ENCODE data around the gene GSPT1. TPM values are rescaled to one million over a fixed set of nuclear protein-coding genes. Genes with fewer than 3 reads are reported as not detected.

The GSPT1 gene
- total and polyA plus RNA-seq, 9 of the 15 experiments (the other 6 are each of a cell fraction or from before 2014, with no cell fraction given): 63.8 to 269 (median 148) TPM

DNA sequence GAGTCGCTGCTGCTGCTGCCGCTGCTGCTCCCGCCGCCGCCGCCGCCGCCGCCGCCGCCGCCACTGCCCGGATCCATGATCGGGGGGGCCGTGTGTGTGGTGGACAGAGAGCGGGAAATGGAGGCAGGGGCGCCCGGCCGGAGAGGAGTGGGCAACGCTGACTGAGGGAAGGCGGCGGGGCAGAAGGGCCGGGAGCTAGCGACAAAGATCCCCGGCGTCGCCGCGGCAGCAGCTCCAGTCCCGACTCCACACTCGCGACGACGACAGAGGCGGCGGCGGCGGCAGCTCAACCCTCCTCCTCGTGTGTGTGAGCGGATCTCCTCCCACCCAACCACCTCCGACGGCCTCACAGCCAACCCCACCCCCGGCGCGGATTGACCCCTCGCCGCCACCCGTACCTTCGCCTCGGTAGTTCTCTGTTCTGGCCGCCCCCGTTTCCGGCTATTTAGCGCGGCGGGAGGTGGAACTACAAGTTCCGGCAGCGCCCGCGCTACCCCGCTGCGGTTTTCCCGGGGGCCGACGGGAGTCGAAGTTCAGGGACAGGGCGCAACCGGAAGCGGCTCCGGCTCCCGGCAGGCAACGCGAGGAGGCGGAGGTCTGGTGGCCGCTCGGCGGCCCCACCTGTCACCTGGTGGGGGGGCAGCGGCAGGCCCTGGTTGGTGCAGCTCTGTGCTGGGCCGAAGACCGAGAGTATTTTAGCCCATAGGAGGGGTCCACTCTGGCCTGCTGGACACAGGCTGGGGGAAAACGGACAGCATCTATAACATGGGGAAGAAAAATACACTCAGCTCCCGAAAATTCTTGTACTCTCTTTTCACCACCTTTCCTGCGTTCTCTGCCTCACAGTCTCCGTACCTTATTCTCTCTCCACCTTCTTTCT is at the start of gene GSPT1 (continued):
- TF ChIP-seq, protein P1, sequence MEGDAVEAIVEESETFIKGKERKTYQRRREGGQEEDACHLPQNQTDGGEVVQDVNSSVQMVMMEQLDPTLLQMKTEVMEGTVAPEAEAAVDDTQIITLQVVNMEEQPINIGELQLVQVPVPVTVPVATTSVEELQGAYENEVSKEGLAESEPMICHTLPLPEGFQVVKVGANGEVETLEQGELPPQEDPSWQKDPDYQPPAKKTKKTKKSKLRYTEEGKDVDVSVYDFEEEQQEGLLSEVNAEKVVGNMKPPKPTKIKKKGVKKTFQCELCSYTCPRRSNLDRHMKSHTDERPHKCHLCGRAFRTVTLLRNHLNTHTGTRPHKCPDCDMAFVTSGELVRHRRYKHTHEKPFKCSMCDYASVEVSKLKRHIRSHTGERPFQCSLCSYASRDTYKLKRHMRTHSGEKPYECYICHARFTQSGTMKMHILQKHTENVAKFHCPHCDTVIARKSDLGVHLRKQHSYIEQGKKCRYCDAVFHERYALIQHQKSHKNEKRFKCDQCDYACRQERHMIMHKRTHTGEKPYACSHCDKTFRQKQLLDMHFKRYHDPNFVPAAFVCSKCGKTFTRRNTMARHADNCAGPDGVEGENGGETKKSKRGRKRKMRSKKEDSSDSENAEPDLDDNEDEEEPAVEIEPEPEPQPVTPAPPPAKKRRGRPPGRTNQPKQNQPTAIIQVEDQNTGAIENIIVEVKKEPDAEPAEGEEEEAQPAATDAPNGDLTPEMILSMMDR (IDR thresholded peaks at IDR 0.05 in 2 of 3, conservative IDR thresholded peaks at IDR 0.05 in 1 of 3; ENCODE audit: insufficient read depth in 2 of 3, low read depth in 1 of 3, low read length in 3 of 3): peak in 2 of 3 experiments; percentile 26 to 29; a peak in 2 of 6 replicates
- TF ChIP-seq KLF16 (IDR thresholded peaks at IDR 0.05) (peak; percentile 88), TGIF2 (CRISPR knock-in tag; IDR thresholded peaks at IDR 0.05) (no peak), SIN3A (IDR thresholded peaks at IDR 0.05; ENCODE audit: borderline replicate concordance in 2 of 2, control insufficient read depth in 1 of 2, low read depth in 2 of 2, low read length in 2 of 2) (peak; percentile 55 to 90; a peak in 3 of 4 replicates), NR3C1 (CRISPR knock-in tag; IDR thresholded peaks at IDR 0.05) (0 out of 2 replicates have a peak, but pooled peaks have one; percentile 22), ZNF184 (CRISPR knock-in tag; IDR thresholded peaks at IDR 0.05) (no peak), CBX1 (IDR thresholded peaks at IDR 0.05; ENCODE audit: low read depth) (peak; percentile 93), HDAC8 (tag; IDR thresholded peaks at IDR 0.05) (peak; percentile 56; the same call in 1 of the 2 replicates), SMARCB1 (IDR thresholded peaks at IDR 0.05; ENCODE audit: insufficient read length, low read depth) (no peak), NBN (IDR thresholded peaks at IDR 0.05; ENCODE audit: low read depth) (peak; percentile 73)
- TF ChIP-seq, protein P2, sequence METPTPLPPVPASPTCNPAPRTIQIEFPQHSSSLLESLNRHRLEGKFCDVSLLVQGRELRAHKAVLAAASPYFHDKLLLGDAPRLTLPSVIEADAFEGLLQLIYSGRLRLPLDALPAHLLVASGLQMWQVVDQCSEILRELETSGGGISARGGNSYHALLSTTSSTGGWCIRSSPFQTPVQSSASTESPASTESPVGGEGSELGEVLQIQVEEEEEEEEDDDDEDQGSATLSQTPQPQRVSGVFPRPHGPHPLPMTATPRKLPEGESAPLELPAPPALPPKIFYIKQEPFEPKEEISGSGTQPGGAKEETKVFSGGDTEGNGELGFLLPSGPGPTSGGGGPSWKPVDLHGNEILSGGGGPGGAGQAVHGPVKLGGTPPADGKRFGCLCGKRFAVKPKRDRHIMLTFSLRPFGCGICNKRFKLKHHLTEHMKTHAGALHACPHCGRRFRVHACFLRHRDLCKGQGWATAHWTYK (CRISPR knock-in tag; IDR thresholded peaks at IDR 0.05): peak; percentile 87; the same call in 1 of the 2 replicates
- TF ChIP-seq, protein P3, sequence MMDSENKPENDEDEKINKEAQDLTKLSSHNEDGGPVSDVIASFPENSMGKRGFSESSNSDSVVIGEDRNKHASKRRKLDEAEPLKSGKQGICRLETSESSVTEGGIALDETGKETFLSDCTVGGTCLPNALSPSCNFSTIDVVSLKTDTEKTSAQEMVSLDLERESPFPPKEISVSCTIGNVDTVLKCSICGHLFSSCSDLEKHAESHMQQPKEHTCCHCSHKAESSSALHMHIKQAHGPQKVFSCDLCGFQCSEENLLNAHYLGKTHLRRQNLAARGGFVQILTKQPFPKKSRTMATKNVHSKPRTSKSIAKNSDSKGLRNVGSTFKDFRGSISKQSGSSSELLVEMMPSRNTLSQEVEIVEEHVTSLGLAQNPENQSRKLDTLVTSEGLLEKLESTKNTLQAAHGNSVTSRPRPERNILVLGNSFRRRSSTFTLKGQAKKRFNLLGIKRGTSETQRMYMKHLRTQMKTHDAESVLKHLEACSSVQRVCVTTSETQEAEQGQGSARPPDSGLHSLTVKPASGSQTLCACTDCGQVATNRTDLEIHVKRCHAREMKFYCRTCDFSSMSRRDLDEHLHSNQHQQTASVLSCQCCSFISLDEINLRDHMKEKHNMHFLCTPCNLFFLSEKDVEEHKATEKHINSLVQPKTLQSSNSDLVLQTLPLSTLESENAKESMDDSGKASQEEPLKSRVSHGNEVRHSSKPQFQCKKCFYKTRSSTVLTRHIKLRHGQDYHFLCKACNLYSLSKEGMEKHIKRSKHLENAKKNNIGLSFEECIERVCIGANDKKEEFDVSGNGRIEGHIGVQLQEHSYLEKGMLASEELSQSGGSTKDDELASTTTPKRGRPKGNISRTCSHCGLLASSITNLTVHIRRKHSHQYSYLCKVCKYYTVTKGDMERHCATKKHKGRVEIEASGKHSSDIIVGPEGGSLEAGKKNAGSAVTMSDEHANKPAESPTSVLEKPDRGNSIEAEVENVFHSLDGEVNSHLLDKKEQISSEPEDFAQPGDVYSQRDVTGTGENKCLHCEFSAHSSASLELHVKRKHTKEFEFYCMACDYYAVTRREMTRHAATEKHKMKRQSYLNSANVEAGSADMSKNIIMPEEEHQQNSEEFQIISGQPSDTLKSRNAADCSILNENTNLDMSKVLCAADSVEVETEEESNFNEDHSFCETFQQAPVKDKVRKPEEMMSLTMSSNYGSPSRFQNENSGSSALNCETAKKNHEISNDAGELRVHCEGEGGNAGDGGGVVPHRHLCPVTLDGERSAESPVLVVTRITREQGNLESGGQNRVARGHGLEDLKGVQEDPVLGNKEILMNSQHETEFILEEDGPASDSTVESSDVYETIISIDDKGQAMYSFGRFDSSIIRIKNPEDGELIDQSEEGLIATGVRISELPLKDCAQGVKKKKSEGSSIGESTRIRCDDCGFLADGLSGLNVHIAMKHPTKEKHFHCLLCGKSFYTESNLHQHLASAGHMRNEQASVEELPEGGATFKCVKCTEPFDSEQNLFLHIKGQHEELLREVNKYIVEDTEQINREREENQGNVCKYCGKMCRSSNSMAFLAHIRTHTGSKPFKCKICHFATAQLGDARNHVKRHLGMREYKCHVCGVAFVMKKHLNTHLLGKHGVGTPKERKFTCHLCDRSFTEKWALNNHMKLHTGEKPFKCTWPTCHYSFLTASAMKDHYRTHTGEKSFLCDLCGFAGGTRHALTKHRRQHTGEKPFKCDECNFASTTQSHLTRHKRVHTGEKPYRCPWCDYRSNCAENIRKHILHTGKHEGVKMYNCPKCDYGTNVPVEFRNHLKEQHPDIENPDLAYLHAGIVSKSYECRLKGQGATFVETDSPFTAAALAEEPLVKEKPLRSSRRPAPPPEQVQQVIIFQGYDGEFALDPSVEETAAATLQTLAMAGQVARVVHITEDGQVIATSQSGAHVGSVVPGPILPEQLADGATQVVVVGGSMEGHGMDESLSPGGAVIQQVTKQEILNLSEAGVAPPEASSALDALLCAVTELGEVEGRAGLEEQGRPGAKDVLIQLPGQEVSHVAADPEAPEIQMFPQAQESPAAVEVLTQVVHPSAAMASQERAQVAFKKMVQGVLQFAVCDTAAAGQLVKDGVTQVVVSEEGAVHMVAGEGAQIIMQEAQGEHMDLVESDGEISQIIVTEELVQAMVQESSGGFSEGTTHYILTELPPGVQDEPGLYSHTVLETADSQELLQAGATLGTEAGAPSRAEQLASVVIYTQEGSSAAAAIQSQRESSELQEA (IDR thresholded peaks at IDR 0.05; ENCODE audit: low read depth): peak; percentile 100
- TF ChIP-seq, protein P4, sequence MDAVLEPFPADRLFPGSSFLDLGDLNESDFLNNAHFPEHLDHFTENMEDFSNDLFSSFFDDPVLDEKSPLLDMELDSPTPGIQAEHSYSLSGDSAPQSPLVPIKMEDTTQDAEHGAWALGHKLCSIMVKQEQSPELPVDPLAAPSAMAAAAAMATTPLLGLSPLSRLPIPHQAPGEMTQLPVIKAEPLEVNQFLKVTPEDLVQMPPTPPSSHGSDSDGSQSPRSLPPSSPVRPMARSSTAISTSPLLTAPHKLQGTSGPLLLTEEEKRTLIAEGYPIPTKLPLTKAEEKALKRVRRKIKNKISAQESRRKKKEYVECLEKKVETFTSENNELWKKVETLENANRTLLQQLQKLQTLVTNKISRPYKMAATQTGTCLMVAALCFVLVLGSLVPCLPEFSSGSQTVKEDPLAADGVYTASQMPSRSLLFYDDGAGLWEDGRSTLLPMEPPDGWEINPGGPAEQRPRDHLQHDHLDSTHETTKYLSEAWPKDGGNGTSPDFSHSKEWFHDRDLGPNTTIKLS (IDR thresholded peaks at IDR 0.05; ENCODE audit: borderline replicate concordance, low read depth): peak; percentile 97

Data from K562 (cell line).